CD4-positive, alpha-beta T cell treated with Interleukin-21 for 1 hour (primary cell): ENCODE results near the gene ELP1.

Source experiments
- DNase-seq: peaks from one replicate; pipeline ENCODE4 v3.0.0-alpha.2; 2020

ELP1 gene

DNA sequence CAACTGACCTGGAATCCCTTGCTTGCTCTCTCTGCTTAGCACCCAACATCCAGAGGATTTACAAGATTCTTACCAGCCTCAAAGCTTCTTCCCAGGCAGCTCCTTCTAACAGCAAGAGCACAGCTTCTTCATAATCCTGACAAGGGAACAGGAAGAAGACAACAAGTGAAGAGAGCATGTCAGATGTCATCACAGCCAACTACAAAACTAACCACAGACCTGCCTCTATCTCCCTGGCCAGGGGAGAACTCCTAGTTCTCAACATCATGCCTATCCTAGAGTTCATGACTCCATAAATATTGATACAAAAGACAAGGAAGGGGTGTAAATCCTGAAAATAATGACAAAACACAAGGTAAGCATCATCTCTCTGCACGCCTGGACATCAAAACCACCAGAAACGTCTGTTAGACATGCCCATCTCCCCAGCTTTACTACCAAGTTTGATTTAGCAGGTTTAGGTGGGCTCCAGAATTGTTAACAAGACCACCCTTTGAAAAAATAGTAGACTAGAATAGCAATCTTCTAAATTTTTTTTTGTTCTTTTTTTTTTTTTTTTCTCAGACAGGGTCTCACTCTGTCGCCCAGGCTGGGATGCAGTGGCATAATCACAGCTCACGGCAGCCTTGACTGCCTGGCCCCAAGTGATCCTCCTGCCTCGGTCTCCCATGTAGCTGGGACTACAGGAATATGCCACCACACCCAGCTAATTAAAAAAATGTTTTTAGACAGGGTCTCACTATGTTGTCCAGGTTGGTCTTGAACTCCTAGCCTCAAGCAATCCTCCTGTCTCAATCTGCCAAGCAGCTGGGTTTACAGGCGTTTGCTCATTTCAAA lies 51.7 kb downstream of the ELP1 start:
- DNase-seq: no peak

GRCh38 chr9:108880738-108881316 lies 53.1 kb downstream of the ELP1 start:
- no peak for DNase-seq

GRCh38 chr9:108877524-108877923 lies 56.4 kb downstream of the ELP1 start:
- DNase-seq: no peak

- no peak for DNase-seq
Measured at GRCh38 chr9:108876425-108876824, 57.5 kb downstream of the ELP1 start.

GRCh38 chr9:108874058-108874788 lies 59.7 kb downstream of the ELP1 start:
- DNase-seq: no peak

GRCh38 chr9:108869092-108869725 lies 64.7 kb downstream of the ELP1 start:
- DNase-seq: no peak

GRCh38 chr9:108867829-108868228 lies 66.1 kb downstream of the ELP1 start:
- no peak for DNase-seq

- DNase-seq: no peak
Measured at GRCh38 chr9:108867116-108867515, 66.8 kb downstream of the ELP1 start.

DNA sequence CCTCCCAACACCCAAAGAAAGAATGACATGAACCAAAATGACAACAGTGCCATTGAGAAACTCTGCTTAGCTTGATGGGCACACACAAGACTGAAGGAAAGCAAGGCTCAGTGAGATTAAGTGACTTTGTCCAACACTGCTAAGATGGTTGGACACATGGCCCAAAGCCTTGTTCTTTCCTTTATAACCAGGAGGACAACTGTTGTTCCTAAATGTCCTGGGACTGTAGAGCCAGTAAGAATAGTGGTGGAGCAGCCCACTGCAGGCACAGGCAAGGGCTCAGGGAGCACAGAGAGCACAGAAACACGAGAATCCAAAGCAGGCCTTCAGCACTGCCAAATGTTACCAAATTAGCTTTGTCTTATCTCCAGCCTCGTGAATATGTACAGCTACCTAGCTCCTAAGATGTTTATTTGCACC lies 67.9 kb downstream of the ELP1 start:
- DNase-seq: no peak

DNA sequence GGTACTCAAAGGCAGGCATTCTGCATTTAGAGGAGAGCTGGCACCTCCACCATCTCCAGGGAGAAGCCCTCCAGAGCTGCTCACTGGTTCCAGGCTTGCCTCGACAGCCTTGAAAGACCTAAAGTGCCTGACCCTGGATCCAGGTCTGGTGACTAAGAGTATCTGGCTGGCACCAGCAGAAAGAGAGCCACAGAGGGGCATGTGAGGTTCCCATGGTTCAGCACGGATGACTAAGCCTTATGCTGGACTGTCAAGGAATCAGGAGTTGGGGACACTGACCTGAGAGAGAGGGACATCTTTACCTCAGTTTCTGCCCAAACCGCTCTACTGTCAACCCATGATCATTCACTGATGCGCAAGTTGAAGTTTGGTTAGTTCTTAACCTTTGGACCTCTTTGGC lies 68.9 kb downstream of the ELP1 start:
- no peak for DNase-seq

DNA sequence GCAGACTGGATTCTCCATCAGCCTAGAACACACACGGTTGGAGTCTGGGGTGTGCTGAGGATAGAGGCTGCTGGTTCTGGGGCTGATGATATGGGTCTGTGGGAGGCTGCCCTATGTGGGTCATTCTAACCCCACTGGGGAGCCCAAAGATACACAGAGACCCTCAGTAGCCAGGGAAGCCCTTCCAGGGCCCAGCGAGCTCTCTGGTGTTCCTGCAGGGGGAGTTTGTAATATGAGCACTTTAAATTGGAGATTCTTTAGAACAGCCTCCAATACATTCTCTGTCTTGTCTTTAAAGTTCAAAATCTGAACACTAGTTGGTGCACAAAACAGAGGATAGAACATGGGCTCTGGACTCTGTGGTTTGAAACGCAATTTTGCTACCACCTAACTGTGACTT lies 69.5 kb downstream of the ELP1 start:
- no peak for DNase-seq

GRCh38 chr9:108863891-108864290 lies 70.0 kb downstream of the ELP1 start:
- no peak for DNase-seq

DNA sequence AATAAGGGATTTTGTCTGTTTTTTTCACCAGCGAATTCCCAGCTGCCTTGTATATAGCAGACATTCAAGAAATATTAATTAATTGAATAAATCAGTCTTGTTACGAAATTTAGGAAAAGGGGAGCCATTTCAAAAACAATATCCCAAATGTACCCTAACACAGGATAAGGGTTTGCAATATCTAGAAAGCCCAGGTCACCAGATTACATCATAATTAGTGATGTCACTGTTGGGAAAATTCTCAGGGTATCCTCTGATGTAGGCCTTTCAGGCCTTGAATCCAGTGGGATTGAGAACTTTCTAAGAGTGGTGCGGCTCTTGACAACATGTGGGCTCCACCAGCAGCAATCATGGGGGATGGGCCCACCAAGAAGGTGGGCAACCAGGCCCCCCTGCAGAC lies 71.9 kb downstream of the ELP1 start, which contains the start of gene ACTL7A:
Gene ACTL7A, plus strand, starts transcription at position 270 of the 400 bp plus-strand sequence. Its CDS starts 57 bp downstream, at position 327.
- DNase-seq: no peak

DNA sequence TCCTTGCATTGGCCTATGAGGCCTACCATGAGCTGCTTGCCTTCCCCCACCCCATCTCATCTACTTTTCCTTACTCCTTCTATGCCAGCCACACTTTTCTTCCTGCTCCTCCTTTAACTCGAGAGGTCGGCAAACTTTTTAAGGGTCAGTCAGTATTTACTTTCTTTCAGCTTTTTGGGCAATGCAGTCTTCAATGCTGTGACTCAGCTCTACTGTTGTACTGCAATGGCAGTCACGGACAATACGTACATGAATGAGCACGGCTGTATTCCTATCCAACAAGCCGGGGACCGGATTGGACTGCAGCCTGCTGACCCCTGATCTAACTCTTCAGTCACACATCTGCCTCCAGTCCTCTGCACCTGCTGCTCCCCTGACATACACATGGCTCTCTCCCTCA lies 72.5 kb downstream of the ELP1 start:
- DNase-seq: no peak

DNA sequence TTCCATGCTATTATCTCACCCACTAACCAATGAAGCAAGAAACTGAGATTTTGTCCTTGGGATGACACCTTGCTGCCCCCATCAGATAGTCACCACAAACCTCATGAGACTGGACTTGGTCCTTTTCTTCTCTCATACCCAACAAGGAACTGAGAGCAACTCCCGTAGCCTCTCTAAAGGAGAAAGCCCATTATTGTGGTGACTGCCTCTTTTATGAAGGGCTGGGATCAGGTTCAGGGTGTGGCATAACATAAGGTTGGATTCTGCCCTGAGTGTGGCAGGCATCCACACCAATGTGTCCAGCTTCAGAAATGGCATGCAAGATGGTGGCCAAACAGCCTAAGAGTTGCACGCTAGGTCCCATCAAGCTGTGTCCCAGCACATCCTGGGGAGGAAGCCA lies 73.2 kb downstream of the ELP1 start:
- no peak for DNase-seq

DNA sequence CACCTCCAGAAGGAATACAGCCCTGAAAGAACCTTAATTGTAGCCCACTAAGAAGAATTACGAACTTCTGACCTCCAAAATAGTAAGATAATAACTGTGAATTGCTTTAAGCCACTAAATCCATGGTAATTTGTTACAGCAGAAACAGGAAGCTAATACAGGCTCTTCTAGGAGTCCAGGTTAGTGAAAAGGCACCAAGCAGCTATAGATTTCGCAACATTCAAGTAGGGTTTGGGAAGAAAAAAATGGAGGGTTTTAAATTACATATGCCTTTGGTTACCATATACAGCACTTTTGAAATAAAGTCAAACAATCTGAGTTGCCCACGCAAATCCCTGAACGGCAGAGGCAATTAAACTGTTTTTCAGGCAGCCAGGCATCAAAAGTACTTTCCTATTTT lies 73.6 kb downstream of the ELP1 start:
- no peak for DNase-seq

DNA sequence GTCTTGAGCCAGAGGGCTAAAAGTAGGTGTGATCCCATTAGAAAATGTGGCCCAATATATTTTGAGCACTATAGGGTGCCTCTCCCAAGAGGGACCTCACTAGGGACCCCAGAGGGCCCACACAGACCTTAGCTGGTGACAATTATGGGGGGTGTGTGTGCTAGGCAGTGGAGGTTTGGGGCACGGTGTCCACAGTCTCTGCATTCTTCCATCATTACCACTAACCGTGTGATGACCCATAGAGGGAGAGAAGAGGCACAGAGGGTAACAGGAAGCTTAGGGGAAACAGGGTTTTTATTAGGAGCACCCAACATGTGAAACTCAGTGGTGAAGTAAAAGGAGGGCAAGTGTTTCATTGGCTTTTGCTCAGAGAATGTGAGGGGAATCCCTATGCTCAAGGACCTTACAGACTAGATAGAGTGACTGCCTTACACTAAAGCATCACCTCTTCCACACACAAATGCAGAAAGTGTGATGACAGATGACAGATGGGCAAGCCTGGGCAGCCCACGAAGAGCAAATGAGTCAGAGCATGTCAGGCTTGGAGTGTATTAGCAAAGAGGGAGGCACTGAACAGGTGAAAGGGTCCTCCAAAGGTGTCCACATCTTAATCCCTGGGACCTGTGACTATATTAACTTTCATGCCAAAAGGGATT lies 74.3 kb downstream of the ELP1 start:
- no peak for DNase-seq

GRCh38 chr9:108857572-108857971 lies 76.4 kb downstream of the ELP1 start:
- DNase-seq: no peak

- no peak for DNase-seq
Measured at GRCh38 chr9:108855888-108856287, 78.0 kb downstream of the ELP1 start, which contains the start of gene ACTL7B. TSS of gene ACTL7B (minus strand) at chr9:108855986. CDS start at chr9:108855930, 56 bp downstream.

DNA sequence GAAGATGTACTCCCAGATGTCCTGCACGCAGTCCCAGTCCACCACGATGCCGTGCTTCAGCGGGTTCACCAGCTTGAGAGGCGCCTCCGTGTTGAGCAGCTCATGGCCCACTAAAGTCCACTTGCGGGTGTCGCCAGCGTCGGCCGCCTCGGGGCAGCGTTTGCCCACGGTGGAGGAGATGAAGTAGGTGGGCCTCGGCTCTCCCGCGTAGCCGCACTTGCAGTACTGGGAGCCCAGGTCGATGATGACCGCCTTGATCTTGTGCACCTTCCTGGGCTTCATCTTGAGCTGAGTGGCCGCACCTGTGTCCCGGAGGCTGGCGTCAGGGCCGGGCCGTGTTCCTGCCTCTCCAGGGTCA lies 78.4 kb downstream of the ELP1 start:
- no peak for DNase-seq

- no peak for DNase-seq
Measured at GRCh38 chr9:108854641-108855528, 79.0 kb downstream of the ELP1 start.

DNA sequence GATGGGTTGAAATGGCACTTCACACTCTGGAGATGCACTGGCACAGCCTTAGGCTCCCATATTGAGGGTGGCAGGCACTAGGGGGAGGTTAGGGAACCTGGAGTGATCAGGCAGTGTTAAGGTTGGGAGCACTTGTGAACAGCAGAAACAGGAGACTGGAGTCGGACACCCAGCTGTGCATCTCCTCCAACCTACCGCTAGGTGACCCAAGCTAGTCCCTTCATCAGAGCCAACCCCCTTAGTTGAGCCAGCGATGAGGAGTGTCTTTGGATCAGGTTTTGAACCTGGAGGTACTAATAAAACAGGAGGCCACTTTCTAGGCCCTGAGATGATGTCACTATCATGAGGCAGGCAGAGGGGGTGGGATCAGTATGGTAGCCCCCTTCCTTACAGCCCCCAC lies 79.8 kb downstream of the ELP1 start:
- no peak for DNase-seq
